ENCODE results near the gene PABPC4L. TPM values are rescaled to one million over a fixed set of nuclear protein-coding genes. Genes with fewer than 3 reads are reported as not detected.

PABPC4L gene
- total RNA-seq (2014; rRNA removed; shearing (Covaris generic)): not detected in 2 replicates
- not detected in 2 replicates for total RNA-seq (2022)
- Bru-seq, nascent RNA: not detected
- not detected for BruChase-seq, experiment 1, labeled RNA remaining after a 6-hour chase
- BruChase-seq, experiment 2, labeled RNA remaining after a 2-hour chase: not detected
- long read RNA-seq: 0 reads

DNA sequence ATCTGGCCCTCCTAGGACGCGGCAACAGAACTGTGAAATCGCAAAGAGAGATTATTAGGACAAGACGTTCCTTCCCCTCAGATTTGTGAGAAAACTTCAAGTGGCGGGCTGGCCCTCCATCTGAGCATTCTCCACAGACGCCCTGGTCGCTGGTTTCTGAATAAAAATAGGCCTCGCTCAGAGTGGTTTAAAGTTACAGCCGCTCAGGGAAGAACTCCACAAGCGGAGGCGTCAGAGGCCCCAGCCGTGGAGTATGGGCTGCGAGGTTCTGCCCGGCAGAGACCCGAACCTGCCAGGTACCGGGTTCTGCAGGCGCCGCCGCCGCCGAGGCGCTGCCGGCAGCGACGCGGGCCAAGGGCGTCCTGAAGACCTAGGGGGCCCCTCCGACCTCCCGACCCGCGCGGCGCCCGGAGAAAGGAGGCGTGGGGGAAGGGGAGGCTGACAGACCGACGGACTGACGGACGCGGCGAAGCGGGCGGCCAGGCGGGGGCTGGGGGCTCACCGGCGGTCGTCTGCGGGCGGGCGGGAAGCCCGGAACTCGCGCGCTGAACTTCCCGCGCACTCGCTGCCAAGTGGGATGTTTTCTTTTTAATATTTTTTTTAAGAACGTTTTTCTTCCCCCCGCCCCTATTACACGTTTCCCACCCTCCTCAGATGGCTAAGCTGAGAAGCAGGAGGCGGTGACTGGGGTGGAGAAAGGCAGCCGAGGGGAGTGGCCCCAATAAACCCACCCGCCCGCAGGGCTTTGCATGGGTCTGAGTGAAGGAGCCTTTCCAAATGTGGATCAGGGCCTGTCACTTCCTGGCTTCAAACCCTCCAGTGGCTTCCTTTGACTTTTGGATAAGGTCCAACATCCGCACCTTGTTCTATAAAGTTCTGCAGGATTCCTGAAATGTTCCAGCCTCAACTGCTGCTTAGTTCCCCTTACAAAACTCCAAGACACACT is at the start of gene PABPC4L:
Gene PABPC4L, minus strand, starts transcription at position 574 of the 946 bp plus-strand sequence. CDS start 770 bp downstream, outside the sequence.
- ChIA-PET CTCF (ENCODE audit: unreplicated experiment) (no interaction called here), POLR2A (no interaction called here)
- H3K4me3 ChIP-seq (ENCODE audit: low read depth, low read length, poor library complexity, severe bottlenecking): no peak within 1 kb of the TSS
- intact Hi-C loops (cut with micrococcal nuclease; ENCODE audit: unreplicated experiment): no loop called here
- no peak within 1 kb of the TSS for H3K4me2 ChIP-seq (ENCODE audit: low read length)
- no peak for DNase-seq (ENCODE audit: low spot score)
- TF ChIP-seq, protein P1, sequence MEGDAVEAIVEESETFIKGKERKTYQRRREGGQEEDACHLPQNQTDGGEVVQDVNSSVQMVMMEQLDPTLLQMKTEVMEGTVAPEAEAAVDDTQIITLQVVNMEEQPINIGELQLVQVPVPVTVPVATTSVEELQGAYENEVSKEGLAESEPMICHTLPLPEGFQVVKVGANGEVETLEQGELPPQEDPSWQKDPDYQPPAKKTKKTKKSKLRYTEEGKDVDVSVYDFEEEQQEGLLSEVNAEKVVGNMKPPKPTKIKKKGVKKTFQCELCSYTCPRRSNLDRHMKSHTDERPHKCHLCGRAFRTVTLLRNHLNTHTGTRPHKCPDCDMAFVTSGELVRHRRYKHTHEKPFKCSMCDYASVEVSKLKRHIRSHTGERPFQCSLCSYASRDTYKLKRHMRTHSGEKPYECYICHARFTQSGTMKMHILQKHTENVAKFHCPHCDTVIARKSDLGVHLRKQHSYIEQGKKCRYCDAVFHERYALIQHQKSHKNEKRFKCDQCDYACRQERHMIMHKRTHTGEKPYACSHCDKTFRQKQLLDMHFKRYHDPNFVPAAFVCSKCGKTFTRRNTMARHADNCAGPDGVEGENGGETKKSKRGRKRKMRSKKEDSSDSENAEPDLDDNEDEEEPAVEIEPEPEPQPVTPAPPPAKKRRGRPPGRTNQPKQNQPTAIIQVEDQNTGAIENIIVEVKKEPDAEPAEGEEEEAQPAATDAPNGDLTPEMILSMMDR (conservative IDR thresholded peaks at IDR 0.05; ENCODE audit: low read length): no peak
- no peak for TF ChIP-seq EZH2phosphoT487 (IDR thresholded peaks at IDR 0.05; ENCODE audit: borderline replicate concordance, low read depth, low read length)
- peaks cover under 1% of the 10 kb centered on the region; the same call in 1 of the 2 replicates for H3K9me3 ChIP-seq (ENCODE audit: low read length)
- no peaks in the 10 kb centered on the region for H3K4me1 ChIP-seq (ENCODE audit: insufficient read depth, low read length, poor library complexity, severe bottlenecking)
- BruUV-seq (replicated peaks): no TSS peak
- no peaks in the 10 kb centered on the region for H3K36me3 ChIP-seq (ENCODE audit: insufficient read depth, low read length)
- no peak within 1 kb of the TSS for H2AFZ ChIP-seq (ENCODE audit: low read length)
- H4K20me1 ChIP-seq (ENCODE audit: insufficient read depth, low read length): no peaks in the 10 kb centered on the region
- no peaks in the 10 kb centered on the region for H3K9me2 ChIP-seq (ENCODE audit: insufficient read depth, low read length)
- no peak within 1 kb of the TSS for H3K27ac ChIP-seq (ENCODE audit: low read depth, low read length, poor library complexity, severe bottlenecking)
- H3K79me2 ChIP-seq (ENCODE audit: insufficient read depth, low read depth, low read length): no peaks in the 10 kb centered on the region

DNA sequence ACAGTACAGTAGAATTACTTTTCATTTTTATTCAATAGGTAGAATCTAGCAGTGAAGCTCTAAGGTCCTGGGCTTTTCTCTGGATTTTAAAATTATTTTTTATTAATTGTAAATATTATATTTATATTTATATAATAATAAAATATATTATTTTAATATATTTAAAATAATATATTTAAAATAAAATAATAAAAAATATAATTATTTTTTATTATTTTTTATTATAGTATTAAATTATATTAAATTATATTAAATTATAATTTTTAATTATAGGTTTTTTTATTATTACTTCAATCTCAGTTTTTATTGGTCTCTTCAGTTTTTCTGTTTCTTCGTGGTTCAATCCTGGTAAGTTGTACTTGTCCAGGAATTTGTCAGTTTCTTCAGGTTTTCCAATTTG is 49.7 kb upstream of the PABPC4L start:
- H4K20me1 ChIP-seq (ENCODE audit: insufficient read depth, low read length): no peaks in the 10 kb centered on the region
- no peak overlapping the region for H3K4me3 ChIP-seq (ENCODE audit: low read depth, low read length, poor library complexity, severe bottlenecking)
- TF ChIP-seq EZH2phosphoT487 (IDR thresholded peaks at IDR 0.05; ENCODE audit: borderline replicate concordance, low read depth, low read length): no peak
- TF ChIP-seq, protein P1 (conservative IDR thresholded peaks at IDR 0.05; ENCODE audit: low read length): no peak
- no peak overlapping the region for H2AFZ ChIP-seq (ENCODE audit: low read length)
- H3K27ac ChIP-seq (ENCODE audit: low read depth, low read length, poor library complexity, severe bottlenecking): no peak overlapping the region
- CTCF ChIA-PET (ENCODE audit: unreplicated experiment): no interaction called here
- no peaks in the 10 kb centered on the region for H3K9me2 ChIP-seq (ENCODE audit: insufficient read depth, low read length)
- no peak overlapping the region for H3K4me2 ChIP-seq (ENCODE audit: low read length)
- no TSS peak for BruUV-seq (replicated peaks)
- no peak for DNase-seq (ENCODE audit: low spot score)
- H3K36me3 ChIP-seq (ENCODE audit: insufficient read depth, low read length): no peaks in the 10 kb centered on the region
- H3K9me3 ChIP-seq (ENCODE audit: low read length): peaks cover 4% of the 10 kb centered on the region; the same call in 1 of the 2 replicates
- no peaks in the 10 kb centered on the region for H3K79me2 ChIP-seq (ENCODE audit: insufficient read depth, low read depth, low read length)
- POLR2A ChIA-PET: no interaction called here
- H3K4me1 ChIP-seq (ENCODE audit: insufficient read depth, low read length, poor library complexity, severe bottlenecking): no peaks in the 10 kb centered on the region
- intact Hi-C loops (cut with micrococcal nuclease; ENCODE audit: unreplicated experiment): no loop called here

All from OCI-LY7 (cell line).